ENCODE measurements around the gene GPR39.

GPR39 gene

GRCh38 chr2:132586101-132586511 lies 169.5 kb downstream of the GPR39 start:
- H3F3A ChIP-seq (ENCODE audit: control insufficient read depth, insufficient read depth): no peaks in the 10 kb centered on the region
- TF ChIP-seq CTCF (IDR thresholded peaks at IDR 0.05; ENCODE audit: low read depth, low read length, poor library complexity, severe bottlenecking) (no peak), EZH2phosphoT487 (IDR thresholded peaks at IDR 0.05; ENCODE audit: borderline replicate concordance, low read length) (no peak)

GRCh38 chr2:132586835-132587234 lies 170.2 kb downstream of the GPR39 start:
- no peaks in the 10 kb centered on the region for H4K20me1 ChIP-seq (ENCODE audit: control insufficient read depth, insufficient read depth, low read depth, low read length)
- H3K4me2 ChIP-seq (ENCODE audit: low read length): no peak overlapping the region
- no peaks in the 10 kb centered on the region for H3K27me3 ChIP-seq (ENCODE audit: control insufficient read depth, low read length)
- H3K79me2 ChIP-seq (ENCODE audit: control insufficient read depth, low read length): no peaks in the 10 kb centered on the region
- no peak for TF ChIP-seq EZH2phosphoT487 (IDR thresholded peaks at IDR 0.05; ENCODE audit: borderline replicate concordance, low read length)
- no peak for TF ChIP-seq CTCF (IDR thresholded peaks at IDR 0.05; ENCODE audit: low read depth, low read length, poor library complexity, severe bottlenecking)
- no peaks in the 10 kb centered on the region for H3K36me3 ChIP-seq (ENCODE audit: control insufficient read depth, low read length)
- no peaks in the 10 kb centered on the region for H3K9me3 ChIP-seq (ENCODE audit: control insufficient read depth, insufficient read depth, low read length)
- no peak overlapping the region for H3K27ac ChIP-seq (ENCODE audit: low read depth, low read length)
- H3F3A ChIP-seq (ENCODE audit: control insufficient read depth, insufficient read depth): no peaks in the 10 kb centered on the region
- H3K9me2 ChIP-seq (replicated peaks; ENCODE audit: control insufficient read depth, low read length): no peaks in the 10 kb centered on the region
- H3K4me3 ChIP-seq (ENCODE audit: low read length): no peak overlapping the region
- H3K4me1 ChIP-seq (ENCODE audit: control insufficient read depth, low read length): no peaks in the 10 kb centered on the region

More at GRCh38 chr2:132586101-132586511, 169.5 kb downstream of the GPR39 start:
- H3K79me2 ChIP-seq (ENCODE audit: control insufficient read depth, low read length): no peaks in the 10 kb centered on the region
- H3K4me2 ChIP-seq (ENCODE audit: low read length): no peak overlapping the region
- H3K27ac ChIP-seq (ENCODE audit: low read depth, low read length): no peak overlapping the region
- H4K20me1 ChIP-seq (ENCODE audit: control insufficient read depth, insufficient read depth, low read depth, low read length): no peaks in the 10 kb centered on the region
- H3K4me1 ChIP-seq (ENCODE audit: control insufficient read depth, low read length): no peaks in the 10 kb centered on the region
- H3K9me2 ChIP-seq (replicated peaks; ENCODE audit: control insufficient read depth, low read length): no peaks in the 10 kb centered on the region
- H3K9me3 ChIP-seq (ENCODE audit: control insufficient read depth, insufficient read depth, low read length): no peaks in the 10 kb centered on the region
- H3K4me3 ChIP-seq (ENCODE audit: low read length): no peak overlapping the region
- H3K36me3 ChIP-seq (ENCODE audit: control insufficient read depth, low read length): no peaks in the 10 kb centered on the region
- H3K27me3 ChIP-seq (ENCODE audit: control insufficient read depth, low read length): no peaks in the 10 kb centered on the region

- no peaks in the 10 kb centered on the region for H3F3A ChIP-seq (ENCODE audit: control insufficient read depth, insufficient read depth)
- H3K4me2 ChIP-seq (ENCODE audit: low read length): no peak overlapping the region
- TF ChIP-seq EZH2phosphoT487 (IDR thresholded peaks at IDR 0.05; ENCODE audit: borderline replicate concordance, low read length): no peak
- no peak for TF ChIP-seq CTCF (IDR thresholded peaks at IDR 0.05; ENCODE audit: low read depth, low read length, poor library complexity, severe bottlenecking)
- no peak overlapping the region for H3K4me3 ChIP-seq (ENCODE audit: low read length)
- H3K27ac ChIP-seq (ENCODE audit: low read depth, low read length): no peak overlapping the region
- no peaks in the 10 kb centered on the region for H3K4me1 ChIP-seq (ENCODE audit: control insufficient read depth, low read length)
- no peaks in the 10 kb centered on the region for H3K79me2 ChIP-seq (ENCODE audit: control insufficient read depth, low read length)
- H3K27me3 ChIP-seq (ENCODE audit: control insufficient read depth, low read length): no peaks in the 10 kb centered on the region
- no peaks in the 10 kb centered on the region for H3K36me3 ChIP-seq (ENCODE audit: control insufficient read depth, low read length)
- H4K20me1 ChIP-seq (ENCODE audit: control insufficient read depth, insufficient read depth, low read depth, low read length): no peaks in the 10 kb centered on the region
- H3K9me2 ChIP-seq (replicated peaks; ENCODE audit: control insufficient read depth, low read length): no peaks in the 10 kb centered on the region
- no peaks in the 10 kb centered on the region for H3K9me3 ChIP-seq (ENCODE audit: control insufficient read depth, insufficient read depth, low read length)
Observed at GRCh38 chr2:132588576-132588975, 172.0 kb downstream of the GPR39 start.
